NCI-H1092 treated with DMSO at 0.1 percent for 48 hours (cell line): Measurements from ENCODE around the gene RGS17.
"Not testable (repeated sequence)": the region's sequence is repeated elsewhere in the genome, so short reads cannot be mapped to it uniquely, and the experiment has no call there.

Experiments
- DNase-seq: peaks from one replicate; lab custom pipeline; 2025; lab: John Stamatoyannopoulos, UW

RGS17 gene, protein sequence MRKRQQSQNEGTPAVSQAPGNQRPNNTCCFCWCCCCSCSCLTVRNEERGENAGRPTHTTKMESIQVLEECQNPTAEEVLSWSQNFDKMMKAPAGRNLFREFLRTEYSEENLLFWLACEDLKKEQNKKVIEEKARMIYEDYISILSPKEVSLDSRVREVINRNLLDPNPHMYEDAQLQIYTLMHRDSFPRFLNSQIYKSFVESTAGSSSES

DNA sequence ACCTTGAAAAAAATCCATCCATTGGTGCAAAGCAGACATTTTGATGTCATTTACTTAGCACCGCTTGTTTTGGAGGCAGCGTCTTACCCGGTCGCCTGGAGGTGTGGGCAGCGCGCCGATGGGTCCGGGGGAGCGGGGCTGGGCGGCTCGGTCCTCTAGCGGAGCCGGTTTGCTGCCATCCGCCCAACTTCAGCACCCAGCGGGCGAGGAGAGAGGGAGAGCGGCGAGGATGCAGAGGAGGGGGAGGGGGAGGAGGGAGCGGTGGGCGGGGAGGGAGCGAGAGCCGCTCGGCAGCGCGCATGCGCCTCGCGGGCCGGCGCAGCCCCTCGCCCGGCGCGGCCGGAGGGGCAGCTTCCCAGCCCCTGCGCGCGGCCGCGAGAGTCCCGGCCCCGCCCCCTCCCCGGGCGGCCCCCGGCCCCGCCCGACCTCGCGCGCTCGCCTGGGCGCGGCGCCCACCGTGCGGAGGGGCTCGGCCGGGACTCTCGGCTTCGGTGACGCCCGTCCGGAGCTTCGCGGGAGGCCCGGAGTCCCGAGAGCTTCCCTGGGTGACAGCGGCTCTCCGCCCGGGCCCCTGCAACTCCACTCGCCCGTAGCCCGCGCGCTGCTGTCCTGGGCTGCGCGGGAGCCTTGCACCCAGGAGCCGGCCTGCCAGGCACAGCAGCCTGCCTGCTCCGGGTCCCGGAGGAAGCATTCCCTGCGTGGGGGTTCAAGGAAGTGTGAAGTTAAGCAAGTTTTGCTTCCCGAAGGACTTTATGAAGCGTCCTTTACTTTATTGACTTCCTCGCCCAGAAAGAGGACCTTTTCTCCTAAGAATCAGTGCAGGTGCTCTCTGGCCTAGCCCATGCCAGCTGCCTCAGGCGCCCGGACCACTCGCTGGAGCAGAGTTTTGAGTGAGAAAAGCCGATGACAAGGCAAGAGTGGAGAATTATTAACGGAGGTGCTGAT is at the start of gene RGS17:
RGS17 (minus strand) TSS at position 246 of the 945 bp plus-strand sequence. CDS start 87,264 bp downstream, outside the sequence.
- DNase-seq: peak; percentile 80

DNA sequence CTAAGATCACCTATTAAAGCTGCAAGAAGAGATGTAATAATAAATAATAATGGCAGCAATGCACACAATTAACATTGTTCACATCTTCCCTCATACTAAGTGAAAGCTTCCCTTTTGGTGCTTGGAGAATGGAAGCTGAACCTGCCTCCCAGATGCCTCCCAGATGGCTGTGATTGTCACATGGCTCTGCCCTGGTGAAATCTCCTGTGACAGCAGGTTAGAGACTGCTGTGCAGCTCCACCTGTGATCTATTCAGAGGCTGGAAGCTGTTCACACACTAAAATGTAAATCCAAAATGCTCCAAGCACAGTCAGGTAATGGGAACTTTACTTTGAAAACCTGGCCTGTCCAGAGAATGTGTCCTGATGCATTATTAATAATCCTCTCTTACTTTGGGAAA is 41.7 kb upstream of the RGS17 start:
- DNase-seq: peak; percentile 6

DNA sequence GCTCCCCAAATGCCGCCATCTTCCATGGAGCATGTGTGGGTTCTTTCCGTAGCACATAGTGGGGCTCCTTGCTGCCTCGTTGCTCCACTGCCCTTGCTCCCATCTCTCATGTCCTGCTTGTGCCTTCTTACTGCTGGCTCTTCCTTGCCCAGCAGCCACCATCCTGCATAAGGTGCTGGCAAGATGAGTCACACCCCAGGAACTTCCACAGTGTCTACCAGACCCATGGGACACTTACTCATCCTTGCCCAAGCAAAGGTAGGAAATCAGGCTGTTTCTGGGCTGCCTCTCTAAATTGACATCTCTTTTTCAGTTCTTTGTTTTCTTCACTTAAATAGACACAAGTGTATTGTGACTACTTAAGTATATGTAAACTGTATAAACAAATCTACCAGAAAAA is 39.4 kb upstream of the RGS17 start:
- no peak for DNase-seq

DNA sequence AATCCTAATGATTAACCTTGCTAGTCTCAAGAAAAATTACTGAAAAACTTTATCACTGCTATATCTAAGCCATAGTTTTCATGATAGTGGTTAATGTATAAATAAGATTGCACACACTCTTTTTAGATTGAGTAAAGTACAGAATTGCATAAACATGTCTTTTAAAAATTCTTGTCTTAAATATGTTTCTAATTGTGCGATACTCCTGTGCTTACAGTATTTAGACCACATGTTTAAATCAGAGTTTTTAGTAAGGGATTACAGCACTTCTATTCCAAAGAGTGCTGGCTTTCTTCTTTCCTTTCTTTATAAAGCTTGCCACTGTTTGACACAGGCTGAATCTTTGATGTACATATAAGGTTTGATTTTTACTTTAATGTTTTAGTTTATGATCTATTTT is 36.8 kb upstream of the RGS17 start:
- no peak for DNase-seq

DNA sequence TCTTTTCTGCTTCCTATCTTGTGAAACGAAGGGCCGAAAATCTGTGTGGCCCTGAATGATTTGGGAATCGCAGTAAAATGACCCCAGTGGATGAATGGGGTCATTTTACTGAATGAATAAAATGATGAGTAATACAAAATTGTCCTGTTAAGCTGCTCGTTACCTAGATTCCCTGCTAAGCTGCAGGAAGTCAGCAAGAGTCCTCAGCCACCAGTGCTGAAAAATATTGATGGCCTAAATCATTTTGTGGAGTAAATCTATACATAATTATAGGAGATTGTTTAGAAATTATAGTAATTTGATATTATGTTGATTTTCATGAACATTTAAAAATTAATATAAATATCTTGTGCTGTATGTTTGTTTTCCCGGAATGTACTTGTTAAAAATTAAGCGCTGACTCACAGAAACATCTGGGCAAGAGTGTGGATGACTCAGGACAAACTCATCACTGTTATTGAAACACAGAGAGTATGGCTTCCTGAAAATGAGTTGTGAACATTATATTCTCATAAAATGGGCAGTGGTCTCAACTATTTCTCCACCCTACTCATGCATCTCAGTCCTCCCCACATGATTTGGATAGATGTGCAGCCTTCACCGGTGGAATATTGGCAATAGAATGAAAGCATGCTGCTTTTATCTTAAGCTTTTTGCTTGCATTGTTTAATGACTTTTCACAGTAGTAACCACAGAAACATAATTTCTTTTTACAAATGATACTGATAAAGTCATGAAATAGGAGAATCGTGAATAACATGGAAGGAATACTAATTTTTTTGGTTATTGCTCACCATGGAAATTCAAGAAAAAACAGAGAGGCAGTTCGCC is 36.2 kb upstream of the RGS17 start:
- no peak for DNase-seq

DNA sequence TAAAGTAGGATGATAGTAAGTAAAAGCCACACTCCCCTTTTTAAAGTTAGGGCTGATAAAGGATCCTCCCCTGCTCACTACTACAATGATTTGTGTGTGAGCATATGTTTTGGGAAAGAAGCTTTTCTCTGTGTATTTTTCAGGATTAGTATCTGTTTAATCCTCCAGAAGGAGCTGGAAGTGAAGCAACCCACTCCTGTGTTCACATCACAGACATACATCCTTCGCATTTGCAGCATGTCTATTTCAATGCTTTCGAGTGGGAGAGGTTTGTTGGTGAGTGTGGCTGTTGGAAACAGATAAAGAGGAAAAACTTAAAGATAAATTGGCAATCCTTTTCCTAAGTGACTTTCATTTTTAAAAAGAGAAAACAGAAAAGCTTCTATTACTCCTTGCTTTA is 31.6 kb upstream of the RGS17 start:
- DNase-seq: no peak

DNA sequence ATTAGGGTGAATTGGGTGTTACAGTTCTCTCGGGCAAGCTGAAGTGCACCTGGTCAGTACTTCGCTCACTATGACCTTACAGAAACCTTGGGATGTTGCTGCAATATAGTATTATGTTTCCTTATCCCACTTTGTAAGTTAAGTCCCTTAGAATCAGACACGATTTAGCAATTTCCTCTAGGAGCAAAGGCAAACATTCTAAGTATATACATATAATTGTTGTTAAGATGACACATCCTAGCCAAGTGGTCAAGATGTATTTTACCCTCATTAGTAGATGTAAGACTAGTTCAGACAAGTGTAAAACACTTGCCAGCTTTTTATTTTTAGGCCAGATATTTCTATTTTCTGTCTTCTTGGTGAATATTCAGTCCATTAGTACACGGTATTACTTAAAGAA is 31.1 kb upstream of the RGS17 start:
- no peak for DNase-seq

DNA sequence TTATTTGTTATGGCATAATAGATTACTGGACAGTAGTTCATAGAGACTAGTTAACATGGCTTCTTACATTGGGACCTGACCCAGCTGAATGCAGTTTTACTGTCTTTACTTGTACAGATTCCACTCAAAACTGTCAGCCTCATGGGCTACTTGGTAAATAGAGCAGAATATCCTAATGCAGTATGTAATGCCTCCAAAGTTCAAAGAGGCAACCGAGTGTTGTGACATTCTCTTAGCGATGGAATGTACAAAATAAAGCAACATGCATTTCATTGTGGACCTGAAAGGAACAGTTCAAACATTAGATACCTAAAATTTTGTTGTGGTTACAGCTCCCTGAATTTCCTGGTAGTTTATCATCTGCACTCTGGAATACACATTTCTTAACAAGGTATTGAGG is 29.1 kb upstream of the RGS17 start:
- no peak for DNase-seq

DNA sequence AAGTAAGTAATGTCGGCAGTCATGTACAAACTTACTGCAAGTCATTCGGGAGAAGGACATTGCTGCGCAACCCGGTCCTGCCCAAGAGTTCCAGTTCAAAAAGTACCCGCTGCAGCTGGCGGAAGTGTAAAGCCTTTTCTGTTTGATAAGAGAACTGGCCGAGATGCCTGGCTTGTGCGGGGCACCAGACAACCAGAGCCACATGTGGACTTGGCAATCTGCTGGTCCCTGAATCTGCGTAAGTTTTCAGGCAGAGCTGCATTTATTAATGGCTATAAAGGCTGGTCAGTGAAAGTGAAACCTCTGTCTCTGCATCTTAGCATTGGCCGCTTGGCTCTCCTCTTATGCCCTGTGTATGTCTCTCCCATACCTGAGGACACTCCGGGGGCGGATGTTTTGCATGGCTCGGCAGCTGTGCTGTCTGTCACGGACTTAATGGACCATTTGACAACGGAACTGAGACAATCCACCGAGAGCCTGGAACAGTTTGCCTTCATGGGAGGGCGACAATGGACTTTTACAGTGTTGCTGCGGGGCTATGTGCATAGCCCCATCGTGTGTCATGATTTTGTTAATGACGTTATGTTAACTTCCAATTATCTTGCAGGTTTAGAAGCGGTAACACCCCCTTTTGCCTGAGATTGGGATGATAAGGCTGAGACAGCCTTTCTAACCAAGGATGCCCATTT is 19.8 kb upstream of the RGS17 start:
- DNase-seq: no peak

DNA sequence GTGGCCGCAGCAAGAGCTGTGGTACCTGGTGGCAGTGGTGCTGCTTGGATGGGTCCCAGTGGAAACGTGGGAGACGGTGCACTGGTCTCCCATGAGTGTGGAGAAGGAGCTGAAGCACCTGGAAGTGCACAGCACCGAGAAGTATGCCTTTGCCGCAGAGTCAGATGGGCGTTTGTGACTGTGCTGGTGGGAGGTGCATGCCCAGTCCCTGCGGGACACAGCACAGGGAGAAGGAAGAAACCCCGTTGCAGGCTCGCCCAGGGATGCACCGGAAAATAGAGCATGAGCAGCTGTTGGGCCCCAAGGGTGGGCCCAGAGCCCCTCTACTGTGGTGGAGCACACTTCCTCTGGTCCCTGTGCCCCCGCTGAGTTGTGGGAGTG is 19.3 kb upstream of the RGS17 start:
- no peak for DNase-seq

DNA sequence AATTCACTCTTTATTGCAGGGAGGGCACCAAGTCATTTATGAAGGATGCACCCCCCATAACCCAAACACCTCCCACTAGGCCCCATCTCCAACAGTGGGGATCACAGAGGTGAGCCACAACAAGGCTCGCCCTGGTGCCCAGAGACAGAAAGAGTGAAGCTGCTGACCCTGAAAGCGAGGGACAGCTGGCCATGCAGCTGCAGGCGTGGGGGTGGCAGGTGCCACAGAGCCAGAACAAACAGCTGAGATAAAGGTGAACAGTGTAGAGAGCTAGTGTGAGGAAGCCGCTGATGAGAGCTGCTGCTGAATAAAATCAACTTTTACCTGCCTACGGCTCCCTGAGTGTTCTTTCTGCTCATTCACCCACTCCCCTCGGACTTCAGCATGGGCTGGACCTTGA is 18.8 kb upstream of the RGS17 start:
- no peak for DNase-seq

DNA sequence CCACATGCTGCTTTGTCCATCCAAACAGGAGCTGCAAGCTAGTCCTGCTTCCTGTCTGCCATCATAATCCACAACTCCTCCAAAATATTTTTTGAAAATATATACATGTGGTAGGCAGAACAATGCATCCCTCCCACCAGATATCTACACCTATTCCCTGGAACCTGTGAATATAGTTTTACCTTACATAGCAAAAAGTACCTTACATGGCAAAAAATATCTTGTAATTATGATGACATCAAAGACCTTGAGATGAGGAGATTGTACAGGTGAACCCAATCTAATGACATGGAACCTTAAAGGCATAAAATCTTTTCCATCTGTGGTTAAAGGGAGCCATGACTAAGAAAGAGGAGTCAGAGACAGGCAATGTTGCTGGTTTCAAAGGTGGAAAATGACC is 15.3 kb upstream of the RGS17 start:
- no peak for DNase-seq

DNA sequence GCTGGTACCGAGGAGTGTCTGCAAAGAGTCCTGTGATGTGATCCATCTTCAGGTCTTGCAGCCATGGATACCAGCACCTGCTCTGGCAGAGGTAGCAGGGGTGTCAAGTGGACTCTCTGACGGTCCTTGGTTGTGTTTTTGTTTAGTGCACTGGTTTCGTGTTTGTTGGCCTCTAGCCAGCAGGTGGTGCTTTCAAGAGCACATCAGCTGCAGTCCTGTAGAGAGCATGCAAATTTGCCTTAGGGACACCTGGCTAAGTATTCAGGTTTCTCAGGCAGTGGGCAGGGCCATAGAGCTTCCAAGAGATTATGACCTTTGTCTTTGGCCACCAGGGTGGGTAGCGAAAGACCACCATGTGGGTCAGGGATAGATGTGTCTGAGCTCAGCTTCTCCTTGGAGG is 14.5 kb upstream of the RGS17 start:
- peak; percentile 90 for DNase-seq

DNA sequence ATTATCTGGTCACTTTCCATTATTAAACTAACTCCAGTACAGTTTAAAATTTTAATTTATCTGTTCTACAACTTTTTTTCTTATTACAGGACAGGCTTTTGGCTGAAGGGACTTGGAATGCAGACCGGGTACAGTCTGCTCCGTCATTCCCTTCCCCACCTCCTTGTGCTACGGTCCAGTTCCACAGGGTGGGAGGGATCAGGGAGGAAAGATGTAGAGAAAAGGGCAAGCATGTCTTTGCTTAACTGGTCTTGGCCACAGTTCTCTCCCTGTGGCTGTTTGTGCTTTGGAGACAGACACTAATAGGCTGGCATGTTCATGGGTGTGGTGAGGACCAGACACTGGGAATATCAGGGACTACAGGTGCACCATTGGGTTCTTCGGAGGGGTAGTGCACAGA is 12.1 kb upstream of the RGS17 start:
- no peak for DNase-seq

DNA sequence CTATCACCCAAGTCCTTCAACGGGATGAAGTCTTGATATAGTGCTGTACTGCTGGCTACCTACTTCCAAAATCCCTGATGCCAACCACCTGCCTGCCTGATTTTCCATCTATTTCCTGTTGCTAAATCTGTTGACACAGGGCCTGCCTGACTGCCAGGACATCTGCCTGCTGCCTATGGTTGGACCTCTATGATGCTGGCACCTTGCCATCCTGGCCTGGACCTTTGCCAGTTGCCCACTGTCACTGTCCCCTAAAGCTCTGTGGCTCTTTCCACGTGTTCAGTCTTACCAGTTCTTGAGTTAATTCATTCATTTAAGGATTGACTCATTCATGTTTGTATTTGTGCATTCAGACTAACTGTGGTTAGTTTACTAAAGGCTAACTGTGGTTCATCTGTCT is 9.2 kb upstream of the RGS17 start:
- DNase-seq: peak; percentile 96

DNA sequence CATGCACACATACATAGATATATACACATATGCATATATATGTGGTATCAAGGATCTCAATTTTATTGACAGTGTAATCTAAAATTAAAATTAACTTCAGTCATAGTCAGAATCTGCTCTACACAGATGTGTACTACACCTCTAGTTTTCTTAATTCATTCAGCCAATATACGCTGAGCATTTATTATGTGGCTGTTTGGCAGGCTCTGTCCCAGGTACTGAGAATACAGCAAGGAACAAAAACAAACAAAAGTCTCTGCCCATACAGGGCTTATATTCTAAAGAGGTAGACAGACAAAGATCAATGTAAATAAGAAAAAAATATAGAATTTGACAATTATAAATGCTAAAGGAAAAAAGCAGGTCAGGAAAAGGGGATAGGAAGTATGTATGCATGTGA is 7.8 kb upstream of the RGS17 start:
- DNase-seq: no peak

DNA sequence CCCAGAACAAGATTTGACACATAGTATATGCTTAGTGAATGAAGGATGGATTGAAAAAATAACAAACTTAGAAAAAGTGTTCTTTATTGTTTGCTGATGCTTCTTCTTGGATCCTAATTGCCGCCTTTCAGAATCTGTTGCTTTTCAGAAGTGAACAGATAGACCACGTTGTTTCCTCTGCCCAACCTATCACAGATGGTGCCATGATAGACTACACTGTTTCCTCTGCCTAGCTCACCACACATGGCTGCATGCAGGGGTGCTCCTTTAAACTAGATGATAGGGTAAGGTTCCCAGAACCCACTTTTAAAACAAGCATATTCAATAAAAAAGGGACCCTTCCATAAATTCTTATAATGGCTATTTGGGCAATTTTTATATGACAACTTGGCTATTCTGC is 4.6 kb upstream of the RGS17 start:
- no peak for DNase-seq

DNA sequence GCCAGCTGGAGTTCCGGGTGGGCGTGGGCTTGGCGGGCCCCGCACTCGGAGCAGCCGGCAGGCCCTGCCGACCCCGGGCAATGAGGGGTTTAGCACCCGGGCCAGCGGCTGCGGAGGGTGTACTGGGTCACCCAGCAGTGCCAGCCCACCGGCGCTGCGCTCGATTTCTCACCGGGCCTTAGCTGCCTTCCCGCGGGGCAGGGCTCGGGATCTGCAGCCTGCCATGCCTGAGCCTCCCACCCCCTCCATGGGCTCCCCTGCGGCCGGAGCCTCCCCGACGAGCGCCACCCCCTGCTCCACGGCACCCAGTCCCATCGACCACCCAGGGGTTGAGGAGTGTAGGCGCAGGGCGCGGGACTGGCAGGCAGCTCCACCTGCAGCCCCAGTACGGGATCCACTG is 2.6 kb upstream of the RGS17 start:
- not testable (repeated sequence) for DNase-seq

DNA sequence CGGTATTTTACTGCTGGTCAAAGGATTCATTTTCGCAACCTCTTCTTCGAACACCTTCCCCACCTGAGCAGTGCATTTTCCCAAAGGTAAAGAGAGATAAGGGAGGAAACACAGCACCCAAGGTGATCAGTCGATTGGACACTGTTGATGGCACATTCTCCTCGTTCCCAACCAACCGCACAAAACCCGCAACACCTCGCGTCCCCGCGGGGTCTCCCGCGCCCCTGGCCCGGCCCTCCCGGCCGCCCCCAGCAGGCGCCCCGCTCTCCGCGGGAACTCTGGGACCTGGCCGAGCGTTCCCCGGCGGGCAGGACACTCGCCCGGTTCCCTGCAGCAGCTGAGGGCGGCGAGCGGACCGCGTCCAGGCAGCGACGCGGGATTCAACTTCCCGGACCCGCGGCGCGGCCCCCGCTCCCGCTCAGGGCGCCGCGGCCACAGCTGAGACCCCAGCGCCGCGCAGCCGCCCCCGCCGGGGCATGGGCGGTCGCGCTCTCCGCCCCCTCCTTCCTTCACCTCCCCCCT is 506 bp downstream of the RGS17 start:
- peak; percentile 49 for DNase-seq

DNA sequence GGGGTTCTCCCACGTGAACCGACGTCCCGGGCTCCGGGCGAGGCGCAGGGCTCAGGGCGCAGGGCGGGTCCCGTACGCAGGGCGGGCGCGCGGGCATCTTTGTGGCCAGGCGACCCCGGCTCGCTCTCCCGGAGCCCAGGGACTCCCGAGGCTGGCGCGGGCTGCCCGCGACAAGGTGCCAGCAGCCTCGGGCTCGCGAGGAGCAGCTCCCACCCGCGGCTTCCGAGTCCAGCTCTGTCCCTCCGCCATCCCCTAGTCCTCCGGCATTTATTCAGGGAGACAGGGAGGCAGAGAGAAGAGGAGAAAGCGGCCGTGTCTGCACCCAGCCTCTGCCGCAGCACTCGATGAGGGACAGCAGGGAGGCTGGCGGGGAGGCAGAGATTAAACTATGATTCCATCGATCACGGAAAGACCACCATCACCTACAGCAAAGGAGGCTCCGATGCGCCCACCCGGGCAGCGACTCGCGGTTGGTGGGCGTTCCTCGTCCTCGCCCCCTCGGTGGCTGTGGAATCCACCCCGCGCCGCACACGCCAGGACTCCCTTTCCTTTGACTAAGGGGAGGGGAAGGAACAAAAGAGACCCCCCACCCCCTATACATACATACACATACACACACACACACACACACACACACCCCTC is 1.1 kb downstream of the RGS17 start:
- DNase-seq: peak; percentile 54

DNA sequence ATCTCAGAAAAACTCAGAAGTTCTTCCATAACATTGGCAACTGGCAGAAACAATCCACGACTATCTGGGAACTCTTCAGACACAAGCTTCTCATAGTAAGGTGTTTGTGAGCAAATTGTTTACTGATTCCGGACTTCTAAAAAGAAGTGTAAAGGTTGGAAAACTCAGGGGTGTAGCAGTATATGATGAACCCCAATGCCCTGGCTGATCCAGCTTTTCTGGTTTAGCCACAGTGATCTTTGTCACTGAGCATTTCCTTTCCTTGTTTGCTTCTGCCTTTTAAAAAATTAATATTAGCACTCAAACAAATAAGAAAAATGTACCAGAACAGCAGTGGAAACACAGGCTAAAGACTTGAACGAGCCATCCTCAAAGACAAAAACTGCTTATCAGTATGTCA is 4.9 kb downstream of the RGS17 start:
- no peak for DNase-seq
